ENCODE data around the gene CCDC175.

- no peak for TF ChIP-seq CTCF (conservative IDR thresholded peaks at IDR 0.05; ENCODE audit: low read depth, low read length)
- no peak for TF ChIP-seq EZH2 (IDR thresholded peaks at IDR 0.05; ENCODE audit: borderline replicate concordance, low read depth, low read length, poor library complexity, severe bottlenecking)
These were observed 95.2 kb downstream of the CCDC175 start for GRCh38 chr14:59481407-59481806.

All from A673 (cell line).